Vagina (tissue), 2 donors: ENCODE results near the gene BLTP1.

Experiments used
- POLR2A ChIP-seq, 2 donors: fragments of 450-650 bp; IDR thresholded peaks; one replicate each; pipeline ENCODE4 v1.6.1; 2017; ENCODE audit warnings: antibody characterized with exemption in 2 of 2, mild to moderate bottlenecking in 2 of 2, moderate library complexity in 2 of 2
- POLR2AphosphoS5 ChIP-seq, 2 donors: sonication (generic); formaldehyde crosslinking; IDR thresholded peaks; one replicate each; pipeline ENCODE4 v1.9.0; 2017; ENCODE audit warnings: antibody characterized with exemption in 2 of 2, mild to moderate bottlenecking in 2 of 2, low read depth in 1 of 2; ENCODE audit not compliant: insufficient read depth in 1 of 2
- TF ChIP-seq, protein P1 (sequence below), 3 experiments: fragments of 450-650 bp in 2 of 3; fragments of 200-600 bp in 1 of 3; sonication (generic) in 1 of 3; IDR thresholded peaks; one replicate each; pipeline ENCODE4 v1.5.1; 2017 to 2019; ENCODE audit warnings: antibody characterized with exemption in 3 of 3, mild to moderate bottlenecking in 2 of 3, moderate library complexity in 2 of 3

GRCh38 chr4:122121593-122121992 is 30.5 kb upstream of the BLTP1 start:
- TF ChIP-seq POLR2A (IDR thresholded peaks at IDR 0.05) (no peak), POLR2AphosphoS5 (IDR thresholded peaks at IDR 0.05; ENCODE audit: insufficient read depth in 1 of 2, low read depth in 1 of 2) (no peak)
- TF ChIP-seq, protein P1, sequence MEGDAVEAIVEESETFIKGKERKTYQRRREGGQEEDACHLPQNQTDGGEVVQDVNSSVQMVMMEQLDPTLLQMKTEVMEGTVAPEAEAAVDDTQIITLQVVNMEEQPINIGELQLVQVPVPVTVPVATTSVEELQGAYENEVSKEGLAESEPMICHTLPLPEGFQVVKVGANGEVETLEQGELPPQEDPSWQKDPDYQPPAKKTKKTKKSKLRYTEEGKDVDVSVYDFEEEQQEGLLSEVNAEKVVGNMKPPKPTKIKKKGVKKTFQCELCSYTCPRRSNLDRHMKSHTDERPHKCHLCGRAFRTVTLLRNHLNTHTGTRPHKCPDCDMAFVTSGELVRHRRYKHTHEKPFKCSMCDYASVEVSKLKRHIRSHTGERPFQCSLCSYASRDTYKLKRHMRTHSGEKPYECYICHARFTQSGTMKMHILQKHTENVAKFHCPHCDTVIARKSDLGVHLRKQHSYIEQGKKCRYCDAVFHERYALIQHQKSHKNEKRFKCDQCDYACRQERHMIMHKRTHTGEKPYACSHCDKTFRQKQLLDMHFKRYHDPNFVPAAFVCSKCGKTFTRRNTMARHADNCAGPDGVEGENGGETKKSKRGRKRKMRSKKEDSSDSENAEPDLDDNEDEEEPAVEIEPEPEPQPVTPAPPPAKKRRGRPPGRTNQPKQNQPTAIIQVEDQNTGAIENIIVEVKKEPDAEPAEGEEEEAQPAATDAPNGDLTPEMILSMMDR (IDR thresholded peaks at IDR 0.05), result no peak
